Peyer's patch (tissue), 4 donors: Measurements from ENCODE around the gene SNAPIN.

Experiments used
- POLR2A ChIP-seq, 2 donors: fragments of 450-650 bp; IDR thresholded peaks; one replicate each; pipeline ENCODE4 v1.5.1; 2017; ENCODE audit warnings: antibody characterized with exemption in 2 of 2, mild to moderate bottlenecking in 2 of 2, moderate library complexity in 2 of 2
- TF ChIP-seq, protein P1 (sequence below), 6 experiments: fragments of 450-650 bp in 4 of 6; fragments of 200-600 bp in 2 of 6; sonication (generic) in 1 of 6; IDR thresholded peaks; one replicate each; pipeline ENCODE4 v1.5.1; 2017 to 2019; ENCODE audit warnings: antibody characterized with exemption in 6 of 6, mild to moderate bottlenecking in 3 of 6, moderate library complexity in 1 of 6

DNA sequence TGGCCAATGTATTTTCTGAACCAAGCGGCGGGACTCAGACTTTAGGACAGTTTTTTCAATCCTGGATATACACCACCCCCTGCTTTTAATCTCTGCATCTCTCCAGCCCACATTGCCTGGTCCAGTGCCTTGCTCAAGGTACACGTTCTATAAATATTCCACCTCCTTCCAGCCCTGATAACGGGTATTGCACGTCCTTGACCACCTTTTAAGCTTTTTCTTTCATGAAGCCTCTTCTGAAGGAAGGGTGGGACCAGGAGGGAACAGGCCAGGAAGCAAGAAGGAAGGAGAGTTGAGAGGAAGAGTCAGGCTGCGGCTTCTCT lies 49.0 kb upstream of the SNAPIN start:
- TF ChIP-seq, protein P1, sequence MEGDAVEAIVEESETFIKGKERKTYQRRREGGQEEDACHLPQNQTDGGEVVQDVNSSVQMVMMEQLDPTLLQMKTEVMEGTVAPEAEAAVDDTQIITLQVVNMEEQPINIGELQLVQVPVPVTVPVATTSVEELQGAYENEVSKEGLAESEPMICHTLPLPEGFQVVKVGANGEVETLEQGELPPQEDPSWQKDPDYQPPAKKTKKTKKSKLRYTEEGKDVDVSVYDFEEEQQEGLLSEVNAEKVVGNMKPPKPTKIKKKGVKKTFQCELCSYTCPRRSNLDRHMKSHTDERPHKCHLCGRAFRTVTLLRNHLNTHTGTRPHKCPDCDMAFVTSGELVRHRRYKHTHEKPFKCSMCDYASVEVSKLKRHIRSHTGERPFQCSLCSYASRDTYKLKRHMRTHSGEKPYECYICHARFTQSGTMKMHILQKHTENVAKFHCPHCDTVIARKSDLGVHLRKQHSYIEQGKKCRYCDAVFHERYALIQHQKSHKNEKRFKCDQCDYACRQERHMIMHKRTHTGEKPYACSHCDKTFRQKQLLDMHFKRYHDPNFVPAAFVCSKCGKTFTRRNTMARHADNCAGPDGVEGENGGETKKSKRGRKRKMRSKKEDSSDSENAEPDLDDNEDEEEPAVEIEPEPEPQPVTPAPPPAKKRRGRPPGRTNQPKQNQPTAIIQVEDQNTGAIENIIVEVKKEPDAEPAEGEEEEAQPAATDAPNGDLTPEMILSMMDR (IDR thresholded peaks at IDR 0.05) = no peak
- no peak for TF ChIP-seq POLR2A (IDR thresholded peaks at IDR 0.05)
